Trophoblast cell (in vitro differentiated cells and primary cell): ENCODE results near the gene EHD4.

Experiments used
- DNase-seq, 2 donors: peaks; one replicate each; pipeline ENCODE4 v3.0.0-alpha.2; 2016
- H2AFZ ChIP-seq: 2 replicates; pipeline ENCODE4 v1.6.1; 2013; ENCODE audit warnings: low read length, moderate library complexity, mild to moderate bottlenecking; ENCODE audit not compliant: insufficient read depth, poor library complexity
- H2AK5ac ChIP-seq: 2 replicates; pipeline ENCODE4 v1.6.1; 2013; ENCODE audit warnings: mild to moderate bottlenecking, low read length
- H2BK120ac ChIP-seq: 2 replicates; pipeline ENCODE4 v1.6.1; 2013; ENCODE audit warnings: low read length, mild to moderate bottlenecking, moderate library complexity; ENCODE audit not compliant: insufficient read depth, poor library complexity
- H2BK12ac ChIP-seq: 2 replicates; pipeline ENCODE4 v1.6.1; 2013; ENCODE audit warnings: mild to moderate bottlenecking, low read length, moderate library complexity
- H2BK5ac ChIP-seq: 2 replicates; pipeline ENCODE4 v1.6.1; 2013; ENCODE audit warnings: low read length, low read depth, moderate library complexity, mild to moderate bottlenecking; ENCODE audit not compliant: poor library complexity
- H3K14ac ChIP-seq: 2 replicates; pipeline ENCODE4 v1.6.1; 2013; ENCODE audit warnings: mild to moderate bottlenecking, low read length
- H3K18ac ChIP-seq: 2 replicates; pipeline ENCODE4 v1.6.1; 2013; ENCODE audit warnings: mild to moderate bottlenecking, low read length
- H3K23ac ChIP-seq: 2 replicates; pipeline ENCODE4 v1.6.1; 2013; ENCODE audit warnings: low read length
- H3K27ac ChIP-seq: 2 replicates; pipeline ENCODE4 v1.5.1; 2013; ENCODE audit warnings: low read depth, mild to moderate bottlenecking, inconsistent platforms, low read length, moderate library complexity
- H3K27me3 ChIP-seq: 2 replicates; pipeline ENCODE4 v1.6.1; 2013; ENCODE audit warnings: inconsistent platforms, mild to moderate bottlenecking, low read length, moderate library complexity; ENCODE audit not compliant: insufficient read depth
- H3K36me3 ChIP-seq, 2 experiments: 1 replicate in 1 of 2; 2 replicates in 1 of 2; pipeline ENCODE4 v1.6.1; 2013; ENCODE audit warnings: low read length in 2 of 2, mild to moderate bottlenecking in 2 of 2, moderate library complexity in 1 of 2; ENCODE audit not compliant: insufficient read depth in 2 of 2, control insufficient read depth in 1 of 2
- H3K4ac ChIP-seq: 2 replicates; pipeline ENCODE4 v1.6.1; 2013; ENCODE audit warnings: low read depth, mild to moderate bottlenecking, low read length, moderate library complexity
- H3K4me1 ChIP-seq, 2 experiments: 1 replicate in 1 of 2; 2 replicates in 1 of 2; pipeline ENCODE4 v1.6.1; 2013; ENCODE audit warnings: low read length in 2 of 2, mild to moderate bottlenecking in 2 of 2, moderate library complexity in 1 of 2; ENCODE audit not compliant: insufficient read depth in 2 of 2, control insufficient read depth in 1 of 2
- H3K4me2 ChIP-seq: 2 replicates; pipeline ENCODE4 v1.6.1; 2013; ENCODE audit warnings: inconsistent platforms, mild to moderate bottlenecking, low read length, moderate library complexity
- H3K4me3 ChIP-seq: 2 replicates; pipeline ENCODE4 v1.5.1; 2013; ENCODE audit warnings: mild to moderate bottlenecking, low read depth, low read length, inconsistent platforms
- H3K79me1 ChIP-seq: one replicate; pipeline ENCODE4 v1.6.1; 2013; ENCODE audit warnings: low read length
- H3K79me2 ChIP-seq: 2 replicates; pipeline ENCODE4 v1.6.1; 2013; ENCODE audit warnings: low read length, mild to moderate bottlenecking; ENCODE audit not compliant: control insufficient read depth, insufficient read depth, poor library complexity
- H3K9ac ChIP-seq: 2 replicates; pipeline ENCODE4 v1.6.1; 2013; ENCODE audit warnings: mild to moderate bottlenecking, low read length
- H3K9me3 ChIP-seq: 2 replicates; pipeline ENCODE4 v1.6.1; 2013; ENCODE audit warnings: low read depth, mild to moderate bottlenecking, control low read depth, inconsistent platforms, low read length; ENCODE audit not compliant: insufficient read depth
- H4K12ac ChIP-seq: 2 replicates; pipeline ENCODE4 v1.6.1; 2013; ENCODE audit warnings: low read depth, mild to moderate bottlenecking, low read length, moderate library complexity
- H4K8ac ChIP-seq: 2 replicates; pipeline ENCODE4 v1.6.1; 2013; ENCODE audit warnings: low read depth, mild to moderate bottlenecking, low read length, moderate library complexity
- H4K91ac ChIP-seq: one replicate; pipeline ENCODE4 v1.6.1; 2013; ENCODE audit warnings: low read depth, mild to moderate bottlenecking, low read length, moderate library complexity
- WGBS: extraction: QIAGEN DNeasy Blood & Tissue Kit; methylation state at CpG from one replicate; pipeline ENCODE4 v1.1.7; 2013; ENCODE audit warnings: missing lambda C conversion rate; ENCODE audit not compliant: insufficient read length, insufficient coverage; ENCODE audit errors: extremely low coverage; 5-methylcytosine and 5-hydroxymethylcytosine counted together

EHD4 gene

GRCh38 chr15:41967506-41968206 lies 4.7 kb downstream of the EHD4 start:
- H3K9ac ChIP-seq: no peak overlapping the region
- H2BK12ac ChIP-seq: no peak overlapping the region
- no peak overlapping the region for H2BK5ac ChIP-seq
- H3K4ac ChIP-seq: no peak overlapping the region
- no peak overlapping the region for H3K18ac ChIP-seq
- no peak overlapping the region for H4K8ac ChIP-seq
- no peak overlapping the region for H3K23ac ChIP-seq
- no peak overlapping the region for H4K12ac ChIP-seq
- H3K27me3 ChIP-seq: no peaks in the 10 kb centered on the region
- H2AK5ac ChIP-seq: no peak overlapping the region
- no CpG with 5 or more reads among the region's 4 CpGs for WGBS
- H3K4me1 ChIP-seq: peaks cover 17 to 23% of the 10 kb centered on the region in 2 experiments
- peaks cover 7% of the 10 kb centered on the region for H3K79me1 ChIP-seq
- peaks cover 2 to 3% of the 10 kb centered on the region in 2 experiments for H3K36me3 ChIP-seq
- no peak overlapping the region for H2BK120ac ChIP-seq
- H3K4me3 ChIP-seq: no peak overlapping the region
- no peak overlapping the region for H4K91ac ChIP-seq
- no peak overlapping the region for H3K4me2 ChIP-seq
- H3K14ac ChIP-seq: no peak overlapping the region
- peaks cover 4% of the 10 kb centered on the region for H3K9me3 ChIP-seq
- H3K79me2 ChIP-seq: peaks cover 14% of the 10 kb centered on the region
- H2AFZ ChIP-seq: no peak overlapping the region
- no peak overlapping the region for H3K27ac ChIP-seq
- peak; percentile 10 to 34 for DNase-seq

GRCh38 chr15:41966920-41967465 lies 5.4 kb downstream of the EHD4 start:
- no peak overlapping the region for H4K12ac ChIP-seq
- H3K27ac ChIP-seq: no peak overlapping the region
- H3K79me2 ChIP-seq: peaks cover 10% of the 10 kb centered on the region

GRCh38 chr15:41966414-41966812 lies 5.9 kb downstream of the EHD4 start:
- H2BK12ac ChIP-seq: no peak overlapping the region
- H3K4me3 ChIP-seq: no peak overlapping the region
- H4K12ac ChIP-seq: no peak overlapping the region
- H2AK5ac ChIP-seq: no peak overlapping the region
- H2BK120ac ChIP-seq: no peak overlapping the region
- DNase-seq: no peak
- H4K8ac ChIP-seq: no peak overlapping the region
- no peak overlapping the region for H4K91ac ChIP-seq
- no peak overlapping the region for H3K23ac ChIP-seq
- no peak overlapping the region for H3K27ac ChIP-seq
- H3K14ac ChIP-seq: no peak overlapping the region
- H3K4ac ChIP-seq: no peak overlapping the region
- peaks cover 7% of the 10 kb centered on the region for H3K79me2 ChIP-seq
- H2AFZ ChIP-seq: no peak overlapping the region
- H3K79me1 ChIP-seq: peaks cover 2% of the 10 kb centered on the region
- peak overlapping the region; percentile 2 for H3K18ac ChIP-seq
- H3K9ac ChIP-seq: no peak overlapping the region
- peaks cover 2 to 3% of the 10 kb centered on the region in 2 experiments for H3K36me3 ChIP-seq
- peaks cover 2% of the 10 kb centered on the region for H3K9me3 ChIP-seq
- WGBS: no CpG with 5 or more reads among the region's 4 CpGs
- H3K27me3 ChIP-seq: no peaks in the 10 kb centered on the region
- no peak overlapping the region for H2BK5ac ChIP-seq
- peak overlapping the region; percentile 4 for H3K4me2 ChIP-seq
- peaks cover 17 to 23% of the 10 kb centered on the region in 2 experiments for H3K4me1 ChIP-seq

More at GRCh38 chr15:41966920-41967465, 5.4 kb downstream of the EHD4 start:
- H2AFZ ChIP-seq: no peak overlapping the region
- H4K8ac ChIP-seq: no peak overlapping the region
- H2BK12ac ChIP-seq: no peak overlapping the region
- peak overlapping the region; percentile 73 for H3K23ac ChIP-seq
- peak overlapping the region; percentile 4 for H3K4me2 ChIP-seq
- H3K79me1 ChIP-seq: peaks cover 4% of the 10 kb centered on the region
- H2BK120ac ChIP-seq: no peak overlapping the region
- H3K9me3 ChIP-seq: peaks cover 2% of the 10 kb centered on the region
- peak overlapping the region; percentile 47 for H3K4ac ChIP-seq
- no peaks in the 10 kb centered on the region for H3K27me3 ChIP-seq
- WGBS: no CpG with 5 or more reads among the region's 3 CpGs
- H3K36me3 ChIP-seq: peaks cover 2 to 3% of the 10 kb centered on the region in 2 experiments
- DNase-seq: no peak
- peak overlapping the region; percentile 74 for H3K9ac ChIP-seq
- H2AK5ac ChIP-seq: no peak overlapping the region
- no peak overlapping the region for H3K4me3 ChIP-seq
- H2BK5ac ChIP-seq: no peak overlapping the region
- peaks cover 17 to 23% of the 10 kb centered on the region in 2 experiments for H3K4me1 ChIP-seq
- peak overlapping the region; percentile 48 for H3K14ac ChIP-seq
- H4K91ac ChIP-seq: no peak overlapping the region
- H3K18ac ChIP-seq: no peak overlapping the region

- WGBS: no CpG with 5 or more reads among the region's 15 CpGs
- Histone ChIP-seq H2AK5ac (no peak overlapping the region), H3K4ac (no peak overlapping the region), H2BK120ac (no peak overlapping the region), H3K9ac (no peak overlapping the region), H3K27ac (no peak overlapping the region), H2BK5ac (no peak overlapping the region), H4K8ac (no peak overlapping the region), H3K79me2 (peaks cover 7% of the 10 kb centered on the region), H3K36me3 (peaks cover 2 to 3% of the 10 kb centered on the region in 2 experiments), H3K18ac (no peak overlapping the region), H3K27me3 (no peaks in the 10 kb centered on the region), H3K4me2 (no peak overlapping the region), H4K12ac (no peak overlapping the region), H2BK12ac (no peak overlapping the region), H3K4me3 (no peak overlapping the region), H3K79me1 (peaks cover 2% of the 10 kb centered on the region), H4K91ac (no peak overlapping the region), H3K9me3 (peaks cover 2% of the 10 kb centered on the region), H3K4me1 (peaks cover 17 to 24% of the 10 kb centered on the region in 2 experiments), H3K23ac (no peak overlapping the region), H3K14ac (no peak overlapping the region), H2AFZ (no peak overlapping the region)
- peak in 1 of 2 donors; percentile 53 for DNase-seq
Measured at GRCh38 chr15:41965441-41966413, 6.6 kb downstream of the EHD4 start.
